GM12878 (cell line): ENCODE measurements around the gene YDJC. TPM values are rescaled to one million over a fixed set of nuclear protein-coding genes. Genes with fewer than 3 reads are reported as not detected.

Experiments
- ATAC-seq: fragments of 200-7000 bp; cut with Tn5 transposase; 3 replicates; pipeline ENCODE4 v1.9.1; 2020; ENCODE audit warnings: mild to moderate bottlenecking, moderate library complexity
- BruUV-seq: library from RNA; stranded (reverse); fragments of 400-500 nt; replicated peaks from 2 replicates; lab custom pipeline; 2021; lab: Mats Ljungman, UMichigan
- CTCF ChIA-PET: fragments of 300-600 bp; sonication (Branson Sonifier 250); formaldehyde crosslinking; extraction: SDS; loops from one replicate; lab custom pipeline; 2021; ENCODE audit warnings: inconsistent platforms; lab: Yijun Ruan, JAX
- POLR2A ChIA-PET: fragments of 350-600 bp; formaldehyde crosslinking; extraction: SDS; loops from one replicate; lab custom pipeline; 2021; ENCODE audit warnings: inconsistent platforms; lab: Charles Lee
- RAD21 ChIA-PET: fragments of 300-600 bp; sonication (Branson Sonifier 250); formaldehyde crosslinking; loops from one replicate; lab custom pipeline; 2023; ENCODE audit warnings: antibody characterized with exemption; ENCODE audit not compliant: unreplicated experiment; lab: Charles Lee
- SMC1A ChIA-PET: fragments of 300-600 bp; sonication (Branson Sonifier 250); formaldehyde crosslinking; loops from one replicate; lab custom pipeline; 2023; ENCODE audit not compliant: unreplicated experiment, uncharacterized antibody; lab: Charles Lee
- DNase-seq: peaks from one replicate; pipeline ENCODE4 v3.0.0-alpha.2; 2011; ENCODE audit warnings: low read depth, low spot score
- FAIRE-seq: peaks from 3 replicates; lab custom pipeline; 2011; peaks lifted over from hg19 to GRCh38; lab: Jason Lieb, UNC
- H2AFZ ChIP-seq: 2 replicates; pipeline ENCODE4 v1.6.0; 2011; ENCODE audit warnings: low read depth, low read length, control low read depth; ENCODE audit not compliant: control insufficient read depth
- H3K27ac ChIP-seq: 2 replicates; pipeline ENCODE4 v1.5.1; 2011; ENCODE audit warnings: control low read depth; ENCODE audit not compliant: control insufficient read depth, insufficient read depth
- H3K27me3 ChIP-seq, 2 experiments: replicated peaks in 1 of 2; 2 replicates each; pipeline versions ENCODE4 v1.6.0 to v1.6.1; 2011; ENCODE audit warnings: low read length in 1 of 2; ENCODE audit not compliant: control insufficient read depth in 2 of 2, insufficient read depth in 2 of 2
- H3K36me3 ChIP-seq, 2 experiments: 2 replicates each; pipeline ENCODE4 v1.5.1; 2011; ENCODE audit warnings: low read length in 1 of 2; ENCODE audit not compliant: control insufficient read depth in 2 of 2, insufficient read depth in 2 of 2
- H3K4me1 ChIP-seq: 2 replicates; pipeline ENCODE4 v1.6.1; 2011; ENCODE audit warnings: mild to moderate bottlenecking, low read length, moderate library complexity, mixed read lengths; ENCODE audit not compliant: control insufficient read depth, insufficient read depth
- H3K4me2 ChIP-seq: 2 replicates; pipeline ENCODE4 v1.6.0; 2011; ENCODE audit warnings: control low read depth; ENCODE audit not compliant: control insufficient read depth, insufficient read depth
- H3K4me3 ChIP-seq: fragments of 200-600 bp; sonication (generic); 2 replicates; pipeline ENCODE4 v1.5.1; 2016
- H3K79me2 ChIP-seq: 2 replicates; pipeline ENCODE4 v1.6.0; 2011; ENCODE audit warnings: low read length; ENCODE audit not compliant: control insufficient read depth, insufficient read depth
- H3K9ac ChIP-seq: 2 replicates; pipeline ENCODE4 v1.8.0; 2011; ENCODE audit warnings: low read length, control low read depth, mixed read lengths; ENCODE audit not compliant: control insufficient read depth, insufficient read depth
- H3K9me3 ChIP-seq: replicated peaks from 3 replicates; pipeline ENCODE4 v1.5.1; 2011; ENCODE audit warnings: mild to moderate bottlenecking, low read length; ENCODE audit not compliant: control insufficient read depth, insufficient read depth
- H4K20me1 ChIP-seq: 2 replicates; pipeline ENCODE4 v1.6.0; 2011; ENCODE audit not compliant: control insufficient read depth, insufficient read depth
- ELK1 ChIP-seq: IDR thresholded peaks from 2 replicates; pipeline ENCODE4 v1.6.1; 2012; ENCODE audit warnings: low read depth, low read length, improper control_type of control experiment
- NFYA ChIP-seq: IDR thresholded peaks from 2 replicates; pipeline ENCODE4 v1.6.1; 2011; ENCODE audit warnings: low read depth, mild to moderate bottlenecking, low read length, improper control_type of control experiment, borderline replicate concordance
- WGBS: methylation state at CpG from one replicate; pipeline ENCODE4 v1.1.6; 2016; ENCODE audit warnings: low lambda C conversion rate; ENCODE audit not compliant: insufficient replicate concordance, insufficient coverage; ENCODE audit errors: missing lambda C conversion rate; 5-methylcytosine and 5-hydroxymethylcytosine counted together
- in situ Hi-C: fragments of 300-500 bp; cut with MboI; formaldehyde crosslinking; loops from 9 replicates; pipeline ENCODE4 v1.14.3; 2018; ENCODE audit warnings: mixed read lengths
- intact Hi-C: fragments of 100-400 bp; cut with micrococcal nuclease; formaldehyde crosslinking; loops from one replicate; pipeline ENCODE4 v1.14.2; 2022; ENCODE audit not compliant: unreplicated experiment
- polyA plus RNA-seq, 11 experiments: library from polyadenylated mRNA; depleted of rRNA in 4 of 11; unstranded in 6 of 11; stranded (reverse) in 5 of 11; fragments of >200 nt; fragmentation: Nextera tagmentation in 4 of 11; fragmentation: Illumina TruSeq in 1 of 11; extraction: Ambion mirVana in 4 of 11; extraction: Trizol in 1 of 11; gene quantifications; 1 replicate in 1 of 11; 2 replicates in 10 of 11; pipeline versions ENCODE4 v1.2.1 to v1.2.3, GENCODE V29; 2011 to 2016; ENCODE audit warnings: inconsistent platforms in 2 of 11, missing spikeins in 2 of 11, low read depth in 1 of 11
- total RNA-seq, 4 experiments: library from RNA; depleted of rRNA in 3 of 4; stranded (reverse); fragments of >200 nt in 3 of 4; fragmentation: Illumina TruSeq in 1 of 4; extraction: Trizol in 1 of 4; gene quantifications; 2 replicates each; pipeline versions ENCODE4 v1.2.1 to v1.2.3, GENCODE V29; 2013 to 2021
- TF ChIP-seq, protein P1 (sequence below): fragments of 150-350 bp; IDR thresholded peaks from 2 replicates; pipeline ENCODE4 v1.6.1; 2014; ENCODE audit warnings: mild to moderate bottlenecking, low read depth, low read length

The YDJC gene
- total and polyA plus RNA-seq, 10 of the 15 experiments (the other 5 are each of a cell fraction or from before 2014, with no cell fraction given): 1.00 to 77.6 (median 38.4) TPM

- intact Hi-C loops (no loop called here), in situ Hi-C loops (no loop called here)
- ChIA-PET SMC1A (interaction anchor here (1.2 to 3.5 kb wide), 2 partner anchors 10 to 35 kb away, joined by 3 to 12 read pairs; no protein-coding TSS in a partner anchor), POLR2A (interaction anchor here (1.1 to 1.8 kb wide), 3 partner anchors 9 to 23 kb away, joined by 3 to 8 read pairs (median 6); no protein-coding TSS in a partner anchor), CTCF (interaction anchor here (0.7 to 1.4 kb wide), 4 partner anchors 8 to 40 kb away, joined by 3 to 4 read pairs (median 3); no protein-coding TSS in a partner anchor), RAD21 (no interaction called here)
- H3K27ac ChIP-seq: no peak overlapping the region
- FAIRE-seq: no peak
- H3K4me3 ChIP-seq: no peak overlapping the region
- peaks cover 49% of the 10 kb centered on the region for H3K79me2 ChIP-seq
- no peak overlapping the region for H3K4me2 ChIP-seq
- ATAC-seq: no peak
- WGBS: 91% methylated on average over 7 of the region's 7 CpGs
- peaks cover 3% of the 10 kb centered on the region; the same call in 1 of the 2 replicates for H4K20me1 ChIP-seq
- no peak overlapping the region for H3K9ac ChIP-seq
- no peak overlapping the region for H2AFZ ChIP-seq
- no peaks in the 10 kb centered on the region for H3K9me3 ChIP-seq
- peaks cover 9 to 14% of the 10 kb centered on the region in 2 experiments; a peak in 3 of 4 replicates for H3K36me3 ChIP-seq
- BruUV-seq: no TSS peak
- no peak for DNase-seq
- peaks cover 4% of the 10 kb centered on the region; the same call in 1 of the 2 replicates for H3K4me1 ChIP-seq
- TF ChIP-seq, protein P1, sequence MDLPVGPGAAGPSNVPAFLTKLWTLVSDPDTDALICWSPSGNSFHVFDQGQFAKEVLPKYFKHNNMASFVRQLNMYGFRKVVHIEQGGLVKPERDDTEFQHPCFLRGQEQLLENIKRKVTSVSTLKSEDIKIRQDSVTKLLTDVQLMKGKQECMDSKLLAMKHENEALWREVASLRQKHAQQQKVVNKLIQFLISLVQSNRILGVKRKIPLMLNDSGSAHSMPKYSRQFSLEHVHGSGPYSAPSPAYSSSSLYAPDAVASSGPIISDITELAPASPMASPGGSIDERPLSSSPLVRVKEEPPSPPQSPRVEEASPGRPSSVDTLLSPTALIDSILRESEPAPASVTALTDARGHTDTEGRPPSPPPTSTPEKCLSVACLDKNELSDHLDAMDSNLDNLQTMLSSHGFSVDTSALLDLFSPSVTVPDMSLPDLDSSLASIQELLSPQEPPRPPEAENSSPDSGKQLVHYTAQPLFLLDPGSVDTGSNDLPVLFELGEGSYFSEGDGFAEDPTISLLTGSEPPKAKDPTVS: no peak
- TF ChIP-seq ELK1 (no peak), NFYA (no peak)
- no peaks in the 10 kb centered on the region for H3K27me3 ChIP-seq
These were observed 23.8 kb downstream of the YDJC start for GRCh38 chr22:21605887-21606564.
